ENCODE data around the gene SLC39A9.

DNA sequence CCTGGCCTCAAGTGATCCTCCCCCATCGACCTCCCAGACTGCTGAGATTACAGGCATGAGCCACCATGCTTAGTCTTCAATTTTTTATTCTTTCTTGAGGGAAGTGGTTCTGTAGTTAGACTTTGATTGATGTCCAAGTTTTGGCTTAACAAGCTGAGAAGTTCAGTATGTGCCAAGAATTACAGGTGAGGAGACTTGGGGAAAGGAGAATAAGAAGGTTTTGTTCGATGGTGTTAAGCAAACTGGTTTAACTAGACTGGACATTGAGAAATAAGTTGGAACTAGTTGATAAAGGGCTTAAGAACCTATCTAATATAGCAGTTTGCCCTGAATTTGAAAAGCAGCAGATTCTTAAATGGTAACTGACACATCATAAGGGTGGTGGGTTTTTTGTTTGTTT, 53.4 kb downstream of the SLC39A9 start:
- TF ChIP-seq, protein P1, sequence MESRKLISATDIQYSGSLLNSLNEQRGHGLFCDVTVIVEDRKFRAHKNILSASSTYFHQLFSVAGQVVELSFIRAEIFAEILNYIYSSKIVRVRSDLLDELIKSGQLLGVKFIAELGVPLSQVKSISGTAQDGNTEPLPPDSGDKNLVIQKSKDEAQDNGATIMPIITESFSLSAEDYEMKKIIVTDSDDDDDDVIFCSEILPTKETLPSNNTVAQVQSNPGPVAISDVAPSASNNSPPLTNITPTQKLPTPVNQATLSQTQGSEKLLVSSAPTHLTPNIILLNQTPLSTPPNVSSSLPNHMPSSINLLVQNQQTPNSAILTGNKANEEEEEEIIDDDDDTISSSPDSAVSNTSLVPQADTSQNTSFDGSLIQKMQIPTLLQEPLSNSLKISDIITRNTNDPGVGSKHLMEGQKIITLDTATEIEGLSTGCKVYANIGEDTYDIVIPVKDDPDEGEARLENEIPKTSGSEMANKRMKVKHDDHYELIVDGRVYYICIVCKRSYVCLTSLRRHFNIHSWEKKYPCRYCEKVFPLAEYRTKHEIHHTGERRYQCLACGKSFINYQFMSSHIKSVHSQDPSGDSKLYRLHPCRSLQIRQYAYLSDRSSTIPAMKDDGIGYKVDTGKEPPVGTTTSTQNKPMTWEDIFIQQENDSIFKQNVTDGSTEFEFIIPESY (IDR thresholded peaks at IDR 0.05), result no peak
- no peak for TF ChIP-seq GABPA (IDR thresholded peaks at IDR 0.05 in 1 of 2, conservative IDR thresholded peaks at IDR 0.05 in 1 of 2)

Data from liver (tissue), 2 donors.